GM18909 (cell line): ENCODE measurements around the gene LRRC4C.
"Not testable (repeated sequence)": the region's sequence is repeated elsewhere in the genome, so short reads cannot be mapped to it uniquely, and the experiment has no call there.

ENCODE experiments used
- ATAC-seq: cut with Tn5 transposase; IDR thresholded peaks from one replicate; pipeline ENCODE4 v1.9.1; 2021; ENCODE audit warnings: mild to moderate bottlenecking; ENCODE audit not compliant: unreplicated experiment, poor library complexity

The LRRC4C gene

DNA sequence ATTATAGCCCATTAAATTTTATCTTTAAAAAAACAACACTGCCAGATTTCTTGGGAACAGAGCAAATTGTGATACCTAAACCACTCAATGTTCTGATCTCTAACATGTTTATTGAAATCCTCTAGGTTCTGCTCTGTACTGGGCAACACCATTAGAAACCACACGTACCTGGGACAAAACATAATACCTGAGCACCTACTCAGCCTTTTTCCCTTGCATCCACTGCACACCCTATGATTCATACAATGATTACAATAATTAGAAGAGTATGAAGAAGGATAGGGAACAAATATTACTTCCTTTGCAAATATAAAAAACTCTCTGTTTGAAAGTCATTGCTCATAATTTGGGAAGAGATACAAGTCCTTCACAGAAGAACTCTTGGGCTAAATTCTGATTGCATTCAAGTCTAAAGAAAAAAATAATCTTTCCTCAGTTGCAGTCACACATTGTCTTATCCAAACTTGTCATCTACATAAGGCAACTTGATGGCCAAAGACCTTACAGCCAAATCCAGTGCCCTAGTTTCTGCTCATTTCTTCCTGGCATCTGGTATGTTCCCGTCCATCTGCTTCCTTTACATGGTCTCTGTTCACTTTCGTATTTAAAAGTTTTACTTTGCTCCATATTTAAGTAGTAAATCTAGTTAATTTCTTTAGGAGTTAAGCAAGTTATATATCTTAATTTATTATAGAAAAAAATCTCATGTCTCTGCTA, 407.4 kb downstream of the LRRC4C start:
- no peak for ATAC-seq

GRCh38 chr11:41050791-41051190, 408.7 kb downstream of the LRRC4C start:
- no peak for ATAC-seq

DNA sequence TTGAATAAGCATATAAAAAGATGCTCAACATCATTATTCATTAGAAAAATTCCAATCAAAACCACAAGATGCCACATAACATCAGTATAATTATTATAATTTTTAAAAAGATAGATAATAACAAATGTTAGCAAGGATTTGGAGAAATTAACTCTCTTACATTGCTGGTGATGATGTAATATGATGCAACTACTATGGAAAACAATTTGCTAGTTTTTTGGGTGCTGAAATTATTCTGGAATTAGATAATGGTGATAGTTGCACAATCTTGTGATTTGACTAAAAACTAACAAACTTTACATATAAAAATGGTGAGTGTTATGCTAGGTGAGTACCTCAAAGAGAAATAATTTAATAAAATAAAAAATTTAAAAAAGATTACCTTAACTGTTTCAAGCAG, 412.2 kb downstream of the LRRC4C start:
- no peak for ATAC-seq

- no peak for ATAC-seq
These were observed 414.2 kb downstream of the LRRC4C start for GRCh38 chr11:41045266-41045665.

DNA sequence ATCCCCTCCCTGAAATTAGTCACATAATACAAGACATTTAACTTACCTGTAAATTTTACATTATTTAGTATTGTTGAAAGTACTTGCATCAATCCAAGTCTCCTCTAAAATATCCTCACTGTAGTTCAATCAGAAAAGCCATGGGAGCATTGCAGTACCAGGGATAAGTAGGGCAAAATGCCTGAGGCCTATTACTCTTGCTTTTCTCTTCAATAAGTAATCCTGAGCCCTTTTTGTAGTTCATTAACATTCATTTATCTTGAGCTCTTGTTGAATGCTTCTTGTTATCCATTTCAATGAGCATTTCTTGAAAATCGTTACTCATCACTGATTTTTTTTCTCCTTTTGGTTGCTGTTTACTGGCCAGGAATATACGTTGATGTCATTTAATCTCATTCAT, 414.7 kb downstream of the LRRC4C start:
- ATAC-seq = no peak

DNA sequence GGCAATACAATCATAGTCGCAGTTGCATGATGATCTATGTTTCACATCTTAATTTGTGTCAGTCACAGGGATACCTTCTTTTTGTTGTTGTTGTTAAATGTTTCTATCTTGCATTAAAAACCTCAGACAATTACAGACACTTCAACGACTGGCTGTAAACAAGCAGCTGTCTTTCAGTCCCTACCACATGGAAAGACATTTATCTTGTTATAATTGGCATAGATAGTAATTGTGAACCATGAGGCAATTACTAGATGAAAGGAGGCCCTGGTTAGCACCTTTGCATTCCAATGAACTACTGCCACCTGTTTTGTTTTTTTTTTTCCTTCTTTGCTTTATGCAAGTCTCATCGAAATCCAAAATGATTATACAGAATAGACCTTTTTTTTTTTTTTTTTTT, 416.8 kb downstream of the LRRC4C start:
- ATAC-seq = no peak

DNA sequence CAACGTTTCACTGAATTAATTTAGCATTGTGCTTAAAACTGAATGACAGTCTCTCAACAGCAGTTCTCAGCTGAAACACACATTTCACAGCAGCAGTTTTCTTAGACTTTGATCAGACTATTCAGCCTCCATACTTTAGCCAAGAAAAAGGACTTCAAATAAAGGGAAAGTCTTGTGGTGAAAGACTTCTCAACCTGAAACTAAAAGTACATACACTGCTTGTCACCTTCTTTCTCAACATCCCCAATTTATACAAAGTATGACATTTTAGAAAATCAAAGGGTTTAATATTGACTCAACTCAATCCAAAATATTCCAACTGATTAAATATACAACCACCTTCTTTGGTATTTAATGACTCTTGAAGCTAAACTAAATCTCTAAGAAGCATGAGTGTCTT, 419.0 kb downstream of the LRRC4C start:
- no peak for ATAC-seq

GRCh38 chr11:41039592-41039991, 419.9 kb downstream of the LRRC4C start:
- no peak for ATAC-seq

DNA sequence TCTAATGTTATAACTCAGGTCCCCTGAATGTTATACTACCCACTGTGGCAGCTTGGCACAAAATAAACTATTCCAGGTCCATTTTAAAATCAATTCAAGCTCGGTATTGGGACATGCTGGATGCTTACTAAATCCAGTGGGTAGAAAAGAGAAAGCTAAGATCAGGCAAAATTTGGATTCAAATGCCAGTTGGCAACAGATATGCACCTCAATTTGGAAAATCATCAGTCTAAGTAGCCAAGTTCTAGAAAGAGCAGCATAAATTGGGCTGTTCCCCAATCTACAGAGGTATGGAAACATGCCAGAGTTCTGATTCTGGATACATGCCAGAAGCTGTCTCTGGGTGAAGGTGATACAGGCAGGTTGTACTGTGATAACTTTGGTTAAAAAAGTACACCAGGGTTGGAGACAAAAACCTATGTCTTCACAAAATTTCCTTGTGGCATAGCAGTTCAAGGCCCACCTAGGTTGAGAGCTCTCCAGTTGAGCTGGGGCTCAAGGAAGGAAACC, 427.8 kb downstream of the LRRC4C start:
- ATAC-seq = no peak

DNA sequence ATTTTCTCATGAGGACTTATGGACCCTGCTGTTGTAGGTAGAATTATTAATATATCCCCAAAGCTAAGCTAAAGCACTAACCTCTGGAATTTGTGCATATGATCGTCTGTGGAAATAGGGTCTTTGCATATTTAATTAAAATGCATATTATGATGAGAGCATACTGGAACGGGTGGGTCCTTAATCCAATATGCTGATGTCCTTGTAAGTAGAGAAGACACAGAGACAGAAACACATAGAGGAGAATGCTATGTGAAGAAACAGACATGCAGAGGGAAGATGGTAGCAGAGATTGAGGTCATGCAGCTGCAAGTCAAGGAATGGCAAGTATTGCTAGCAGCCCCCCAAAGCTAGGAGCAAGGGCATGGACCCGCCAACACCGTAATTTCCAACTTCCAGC, 439.2 kb downstream of the LRRC4C start:
- ATAC-seq = no peak

DNA sequence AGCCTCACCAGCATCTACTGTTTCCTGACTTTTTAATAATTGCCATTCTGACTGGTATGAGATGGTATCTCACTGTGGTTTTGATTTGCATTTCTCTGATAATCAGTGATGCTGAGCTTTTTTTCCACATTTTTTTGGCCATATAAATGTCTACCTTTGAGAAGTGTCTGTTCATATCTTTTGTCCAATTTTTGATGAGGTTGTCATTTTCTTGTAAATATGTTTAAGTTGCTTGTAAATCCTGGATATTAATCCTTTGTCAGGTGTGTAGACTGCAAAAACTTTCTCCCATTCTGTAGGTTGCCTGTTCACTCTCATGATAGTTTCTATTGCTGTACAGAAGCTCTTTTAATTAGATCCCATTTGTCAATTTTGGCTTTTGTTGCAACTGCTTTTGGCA, 439.8 kb downstream of the LRRC4C start:
- ATAC-seq = not testable (repeated sequence)

- no peak for ATAC-seq
These were observed 441.2 kb downstream of the LRRC4C start for GRCh38 chr11:41018224-41018623.

DNA sequence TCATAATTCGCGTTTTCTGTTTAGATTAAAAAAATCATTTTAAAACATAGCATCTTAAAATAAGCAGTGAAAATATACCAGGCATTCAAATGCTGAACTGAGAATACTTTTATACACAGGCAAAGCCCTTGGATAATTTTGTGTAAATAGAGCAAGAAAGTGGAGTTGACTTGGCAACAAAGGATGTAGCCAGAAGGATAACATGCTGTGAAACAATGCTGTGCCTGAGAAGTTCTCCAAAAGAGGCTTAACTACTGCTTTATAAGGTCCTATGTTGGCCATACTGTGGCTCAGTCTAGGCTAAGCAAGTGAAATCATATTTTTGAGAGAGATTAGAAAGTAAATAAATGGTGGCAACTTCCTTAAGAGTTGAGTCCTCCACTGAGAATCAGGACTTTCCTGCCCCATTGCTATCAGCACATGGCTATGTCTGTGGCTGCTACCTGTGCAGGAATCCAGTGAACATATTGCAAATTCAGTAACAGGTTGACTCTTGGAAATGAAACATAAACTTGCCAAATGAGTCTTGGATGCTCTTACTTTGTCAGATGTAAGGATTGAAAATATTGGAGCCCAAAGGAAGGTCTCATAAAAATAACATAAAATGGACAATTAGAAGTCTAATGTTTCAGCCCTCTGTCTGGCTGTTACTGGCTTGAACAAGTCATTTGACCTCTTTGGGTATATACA, 448.9 kb downstream of the LRRC4C start:
- ATAC-seq = no peak

- ATAC-seq = no peak
These were observed 453.5 kb downstream of the LRRC4C start for GRCh38 chr11:41005986-41006385.

- no peak for ATAC-seq
These were observed 455.8 kb downstream of the LRRC4C start for GRCh38 chr11:41003339-41004282.

GRCh38 chr11:40998920-40999319, 460.5 kb downstream of the LRRC4C start:
- ATAC-seq = no peak

DNA sequence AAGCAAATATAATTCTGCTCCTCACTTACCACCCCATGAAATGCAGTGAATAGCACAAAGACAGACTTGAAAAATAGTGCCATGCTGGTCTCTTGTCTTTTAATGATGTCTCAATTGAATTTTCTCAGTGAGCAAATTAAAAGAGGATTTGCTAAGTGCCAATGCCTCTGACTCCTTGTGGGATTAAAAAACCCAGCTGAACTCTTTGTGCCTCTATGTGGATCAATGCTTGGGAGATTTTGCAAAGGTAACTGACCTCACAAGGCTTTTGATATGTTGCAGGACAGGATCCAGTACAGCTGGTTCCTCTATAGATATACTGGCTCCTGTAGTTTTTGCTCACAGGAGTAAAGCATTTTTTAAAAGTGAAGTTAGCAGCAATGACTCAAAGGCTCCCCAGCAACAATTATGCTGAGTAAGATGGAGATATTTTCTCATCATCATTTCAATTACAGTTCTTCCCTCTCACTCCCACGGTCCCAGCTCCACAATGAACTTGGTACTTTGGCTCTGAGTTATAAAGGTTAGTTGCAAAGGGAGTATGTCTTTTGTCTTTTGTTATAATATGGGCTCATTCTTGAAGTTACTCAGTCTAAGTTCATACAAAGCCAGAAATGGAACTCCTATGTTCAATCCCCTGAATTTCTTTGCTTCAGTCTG, 471.5 kb downstream of the LRRC4C start:
- ATAC-seq = no peak

GRCh38 chr11:40986320-40986719, 473.1 kb downstream of the LRRC4C start:
- no peak for ATAC-seq

DNA sequence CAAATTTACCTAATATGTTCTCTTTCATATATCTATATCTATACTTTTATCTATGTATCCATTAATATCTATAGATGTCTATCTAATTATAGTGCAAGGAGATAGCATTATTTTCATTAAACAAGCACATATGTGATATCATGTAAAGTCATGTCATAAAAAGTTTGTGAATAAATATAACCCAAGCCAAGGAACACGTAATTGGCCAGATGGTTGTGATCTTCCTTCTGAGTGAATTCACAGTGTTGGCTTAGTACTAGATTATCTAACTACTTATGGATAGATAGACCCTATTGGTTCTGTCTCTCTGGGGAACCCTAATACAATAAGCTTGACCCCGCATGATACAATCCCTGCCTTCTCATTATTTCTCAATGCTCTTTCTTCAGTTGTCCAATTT, 484.4 kb downstream of the LRRC4C start:
- ATAC-seq = no peak

DNA sequence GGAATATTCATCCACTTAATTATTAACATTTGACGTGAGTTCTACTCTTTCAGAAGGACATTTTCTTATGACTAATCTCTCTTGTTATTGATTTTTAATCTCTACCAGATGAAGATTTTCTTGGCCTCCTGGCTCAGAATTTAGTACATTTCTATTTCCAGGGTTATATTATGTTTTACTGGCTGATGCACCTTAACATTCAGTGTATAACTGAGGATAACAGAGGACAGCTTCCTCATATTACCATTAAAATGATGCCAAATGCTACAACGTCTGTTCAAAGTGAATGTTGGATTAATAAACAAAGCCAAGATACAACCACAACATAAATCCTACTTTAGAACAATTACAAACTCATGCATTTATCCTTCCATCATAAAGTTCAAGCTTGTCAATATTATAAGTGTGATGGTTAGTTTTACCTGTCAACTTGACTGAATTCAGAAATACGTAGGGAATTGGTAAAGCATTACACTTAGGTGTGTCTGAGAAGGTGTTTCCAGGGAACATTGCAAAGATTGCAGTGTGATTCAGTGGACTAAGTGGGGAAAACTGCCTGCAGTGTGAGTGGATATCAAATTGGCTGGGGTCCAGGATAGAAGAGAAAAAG, 485.2 kb downstream of the LRRC4C start:
- ATAC-seq = no peak
